AG09309 (cell line): Measurements from ENCODE around the gene KLHL17.

Source experiments
- DNase-seq: peaks from one replicate; pipeline ENCODE4 v3.0.0-alpha.2; 2010; ENCODE audit warnings: low read depth
- H3K4me3 ChIP-seq: 2 replicates; pipeline ENCODE4 v1.5.1; 2011; ENCODE audit warnings: mild to moderate bottlenecking, low read depth, low read length, moderate library complexity; ENCODE audit not compliant: control insufficient read depth
- TF ChIP-seq, protein P1 (sequence below): IDR thresholded peaks from 2 replicates; pipeline ENCODE4 v1.5.1; 2011; ENCODE audit warnings: mild to moderate bottlenecking, low read depth, low read length, inconsistent platforms; ENCODE audit not compliant: insufficient read depth, control insufficient read depth; ENCODE audit errors: missing control alignments

KLHL17 gene

DNA sequence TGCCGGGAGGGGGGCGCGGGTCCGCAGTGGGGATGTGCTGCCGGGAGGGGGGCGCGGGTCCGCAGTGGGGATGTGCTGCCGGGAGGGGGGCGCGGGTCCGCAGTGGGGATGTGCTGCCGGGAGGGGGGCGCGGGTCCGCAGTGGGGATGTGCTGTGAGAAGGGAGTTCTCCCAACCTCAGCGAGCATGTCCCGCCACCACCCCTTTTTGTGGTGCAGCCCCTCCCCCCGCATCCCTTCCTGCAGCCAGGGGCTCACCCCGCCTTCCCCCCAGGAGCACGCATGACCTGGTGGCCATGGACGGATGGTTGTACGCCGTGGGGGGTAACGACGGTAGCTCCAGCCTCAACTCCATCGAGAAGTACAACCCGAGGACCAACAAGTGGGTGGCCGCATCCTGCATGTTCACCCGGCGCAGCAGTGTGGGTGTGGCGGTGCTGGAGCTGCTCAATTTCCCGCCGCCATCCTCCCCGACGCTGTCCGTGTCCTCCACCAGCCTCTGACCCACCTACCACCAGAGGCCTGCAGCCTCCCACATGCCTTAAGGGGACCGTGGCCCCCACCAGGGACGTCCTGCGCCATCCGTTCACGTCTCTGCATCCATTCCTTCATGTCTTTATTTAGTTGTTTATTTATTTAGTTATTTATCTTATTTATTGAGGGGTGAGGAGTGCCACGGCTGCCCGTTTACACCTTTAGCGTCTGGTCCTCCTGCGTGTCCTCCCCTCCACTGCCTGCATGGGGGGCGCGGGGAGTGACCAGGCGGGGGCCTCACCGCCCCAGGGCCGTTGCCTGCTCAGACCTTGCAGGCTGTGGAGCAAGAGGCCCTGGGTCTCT, 4.5 kb downstream of the KLHL17 start:
- DNase-seq = no peak
- no peak overlapping the region for H3K4me3 ChIP-seq
- TF ChIP-seq, protein P1, sequence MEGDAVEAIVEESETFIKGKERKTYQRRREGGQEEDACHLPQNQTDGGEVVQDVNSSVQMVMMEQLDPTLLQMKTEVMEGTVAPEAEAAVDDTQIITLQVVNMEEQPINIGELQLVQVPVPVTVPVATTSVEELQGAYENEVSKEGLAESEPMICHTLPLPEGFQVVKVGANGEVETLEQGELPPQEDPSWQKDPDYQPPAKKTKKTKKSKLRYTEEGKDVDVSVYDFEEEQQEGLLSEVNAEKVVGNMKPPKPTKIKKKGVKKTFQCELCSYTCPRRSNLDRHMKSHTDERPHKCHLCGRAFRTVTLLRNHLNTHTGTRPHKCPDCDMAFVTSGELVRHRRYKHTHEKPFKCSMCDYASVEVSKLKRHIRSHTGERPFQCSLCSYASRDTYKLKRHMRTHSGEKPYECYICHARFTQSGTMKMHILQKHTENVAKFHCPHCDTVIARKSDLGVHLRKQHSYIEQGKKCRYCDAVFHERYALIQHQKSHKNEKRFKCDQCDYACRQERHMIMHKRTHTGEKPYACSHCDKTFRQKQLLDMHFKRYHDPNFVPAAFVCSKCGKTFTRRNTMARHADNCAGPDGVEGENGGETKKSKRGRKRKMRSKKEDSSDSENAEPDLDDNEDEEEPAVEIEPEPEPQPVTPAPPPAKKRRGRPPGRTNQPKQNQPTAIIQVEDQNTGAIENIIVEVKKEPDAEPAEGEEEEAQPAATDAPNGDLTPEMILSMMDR = no peak

DNA sequence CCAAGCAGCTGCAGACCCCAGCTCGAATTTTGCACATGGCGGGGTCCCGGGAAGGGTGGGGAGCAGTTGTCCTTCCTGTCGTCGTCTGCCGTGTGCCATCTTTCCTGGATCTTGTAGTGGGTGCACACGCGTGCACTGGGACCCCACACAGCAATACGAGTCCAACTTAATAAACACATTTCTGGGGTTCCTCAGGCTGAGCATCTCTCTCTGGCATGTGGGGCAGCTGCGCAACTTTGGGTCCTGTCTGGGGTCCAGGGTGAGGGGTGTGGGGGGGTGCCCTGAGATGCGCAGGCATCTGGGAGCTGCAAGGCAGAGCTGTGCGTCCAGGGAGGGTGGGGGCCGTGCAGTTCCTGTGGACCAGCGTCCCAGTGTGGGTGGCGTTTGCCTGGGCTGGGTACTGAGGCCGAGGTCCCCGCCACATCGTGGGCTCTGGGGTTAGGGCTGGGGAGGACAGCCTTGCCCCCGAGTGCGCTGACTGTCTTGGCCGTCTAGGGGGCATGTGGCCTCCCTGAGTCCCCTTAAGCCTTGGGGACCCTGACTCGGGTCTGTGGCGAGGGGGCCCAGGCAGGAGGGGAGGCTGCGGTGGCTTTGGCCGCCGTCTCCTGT, 5.2 kb downstream of the KLHL17 start:
- H3K4me3 ChIP-seq = no peak overlapping the region
- TF ChIP-seq, protein P1 = no peak
- DNase-seq = no peak

DNA sequence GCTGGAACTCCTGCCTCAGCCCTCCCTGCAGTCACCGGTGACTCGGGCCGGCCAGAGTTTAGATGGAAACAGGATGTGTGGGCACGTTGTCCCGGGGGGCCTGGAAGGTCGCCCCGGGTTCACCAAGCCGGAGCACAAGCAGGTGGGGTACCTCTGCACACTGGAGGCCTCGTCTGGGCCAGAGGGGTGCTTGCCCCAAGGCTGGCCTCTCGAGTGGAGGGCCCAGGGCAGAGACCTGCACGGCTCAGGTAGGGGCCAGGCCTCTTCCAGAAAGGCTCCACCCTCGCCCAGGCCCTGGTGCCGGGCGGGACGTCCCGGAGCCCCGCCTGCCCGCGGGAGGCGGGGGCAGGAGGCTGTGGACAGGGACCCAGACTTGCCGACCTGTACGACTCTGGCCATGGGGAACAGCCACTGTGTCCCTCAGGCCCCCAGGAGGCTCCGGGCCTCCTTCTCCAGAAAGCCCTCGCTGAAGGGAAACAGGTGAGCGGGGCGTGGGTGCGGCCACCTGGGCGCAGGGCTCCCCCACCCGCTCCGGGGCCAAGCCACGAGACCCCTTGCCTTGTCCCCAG, 5.8 kb downstream of the KLHL17 start, which contains the start of gene PLEKHN1:
PLEKHN1 (plus strand) TSS at position 348 of the 569 bp plus-strand sequence; CDS start at position 398, 50 bp downstream.
- no peak for DNase-seq
- H3K4me3 ChIP-seq = peak within 1 kb of the TSS; percentile 68
- TF ChIP-seq, protein P1 = no peak

DNA sequence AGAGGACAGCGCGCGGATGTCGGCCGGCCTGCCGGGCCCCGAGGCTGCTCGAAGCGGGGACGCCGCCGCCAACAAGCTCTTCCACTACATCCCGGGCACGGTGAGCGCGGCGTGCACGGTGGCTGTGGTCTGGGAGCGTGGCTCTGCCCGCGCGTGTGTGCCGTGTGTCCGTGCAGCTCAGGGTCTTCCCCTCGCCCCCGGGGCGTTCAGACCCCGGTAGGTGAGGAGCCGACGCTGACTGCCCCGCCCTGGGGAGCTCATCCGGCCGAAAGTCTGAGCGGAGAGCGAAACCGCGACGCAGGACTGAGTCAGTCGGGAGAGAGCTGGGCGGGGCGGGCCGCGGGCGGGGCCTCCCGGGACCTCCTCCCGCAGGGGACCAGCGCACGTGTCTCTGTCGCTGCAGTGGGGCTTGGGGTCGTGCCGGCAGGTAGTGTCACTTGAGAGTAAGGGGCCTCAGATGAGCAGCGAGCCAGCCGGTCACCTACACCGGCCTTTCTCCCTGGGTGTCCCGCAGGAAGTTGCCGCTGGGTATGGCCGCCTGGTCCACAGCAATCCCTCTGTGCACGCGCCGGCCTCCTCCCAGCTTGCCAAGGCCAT, 6.4 kb downstream of the KLHL17 start:
- TF ChIP-seq, protein P1 = no peak
- peak overlapping the region; percentile 68 for H3K4me3 ChIP-seq
- DNase-seq = no peak

DNA sequence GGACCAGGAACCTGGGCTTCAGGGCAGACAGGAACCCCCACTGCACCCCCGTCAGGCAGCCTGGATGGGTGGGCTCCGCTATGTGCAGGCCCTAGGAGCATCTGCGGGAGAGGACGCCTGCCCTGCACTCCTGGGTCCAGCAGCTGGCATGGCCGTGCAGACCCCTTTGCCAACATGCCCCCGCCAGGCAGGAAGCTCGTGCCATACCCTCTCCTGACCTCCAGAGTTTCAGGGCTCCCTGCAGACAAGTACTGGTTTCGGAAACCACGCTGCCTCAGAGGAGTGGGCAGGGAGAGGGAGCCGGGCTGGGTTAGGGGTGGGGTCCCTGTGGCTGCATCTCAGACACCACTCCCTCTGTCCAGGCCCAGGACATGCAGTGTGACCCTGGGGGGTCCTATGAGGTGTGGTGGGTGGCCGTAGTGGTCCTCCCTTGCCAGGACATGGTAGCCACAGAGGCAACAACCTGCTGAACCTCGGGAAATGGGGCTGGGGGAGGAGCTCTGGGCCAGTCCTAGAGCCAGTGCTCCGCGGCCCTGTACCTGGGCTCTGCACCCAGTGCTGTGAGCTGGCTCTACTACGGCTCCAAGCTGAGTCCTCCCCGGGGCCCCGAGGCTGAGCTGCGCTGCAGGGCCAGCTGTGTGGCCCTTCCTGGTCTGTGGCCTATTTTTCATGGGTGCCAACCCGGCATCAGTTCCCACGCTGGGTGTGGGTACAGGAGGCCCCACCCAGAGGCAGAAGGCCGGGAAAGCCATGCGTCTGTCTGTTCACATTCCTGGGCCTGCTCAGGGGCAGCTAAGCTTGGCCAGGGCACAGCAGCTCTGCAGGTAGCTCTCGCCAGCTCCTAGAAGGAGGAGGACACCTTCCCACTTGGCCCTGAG, 7.3 kb downstream of the KLHL17 start:
- TF ChIP-seq, protein P1 = no peak
- no peak overlapping the region for H3K4me3 ChIP-seq

DNA sequence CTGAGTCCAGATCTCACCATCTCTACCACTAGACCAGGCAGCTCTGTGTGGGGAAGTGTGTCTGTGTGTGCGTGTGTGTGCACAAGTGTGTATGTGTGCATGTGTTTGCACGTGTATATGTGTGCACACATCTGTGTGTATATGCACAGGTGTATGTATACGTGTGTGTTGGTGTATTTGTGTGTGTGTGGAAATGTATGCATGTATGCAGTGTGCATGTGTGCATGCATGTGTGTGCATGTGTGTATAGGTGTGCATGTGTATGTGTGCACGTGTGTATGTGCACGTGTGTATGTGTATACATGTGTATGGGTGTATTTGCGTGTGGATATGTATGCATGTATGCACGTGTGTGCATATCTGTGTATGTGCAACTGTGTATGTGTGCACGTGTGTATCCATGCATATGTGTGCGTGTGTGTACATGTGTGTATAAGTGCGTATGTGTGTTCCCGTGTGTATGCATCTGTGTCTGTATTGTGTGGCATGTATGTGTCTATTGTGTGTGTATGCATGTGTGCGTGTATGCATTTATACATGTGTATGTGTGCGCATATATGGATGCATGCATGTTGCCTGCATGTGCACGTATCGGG, 9.0 kb downstream of the KLHL17 start:
- no peak overlapping the region for H3K4me3 ChIP-seq
- TF ChIP-seq, protein P1 = no peak
- no peak for DNase-seq

More for the DNA sequence above, 7.3 kb downstream of the KLHL17 start:
- no peak for DNase-seq
